MM.1S (cell line): Measurements from ENCODE around the gene NLK.

Experiments
- DNase-seq: peaks from one replicate; pipeline ENCODE4 v3.0.0-alpha.2; 2015
- H2AFZ ChIP-seq: fragments of 300-600 bp; sonication (generic); 2 replicates; pipeline ENCODE4 v1.6.0; 2016; ENCODE audit warnings: antibody characterized with exemption, low read length
- H3F3A ChIP-seq: fragments of 300-600 bp; sonication (generic); 2 replicates; pipeline ENCODE4 v1.6.1; 2016; ENCODE audit warnings: mild to moderate bottlenecking, antibody characterized with exemption, low read length, moderate library complexity, mixed read lengths; ENCODE audit not compliant: insufficient read depth
- H3K27ac ChIP-seq: fragments of 300-600 bp; sonication (generic); 2 replicates; pipeline ENCODE4 v1.5.1; 2016; ENCODE audit warnings: mild to moderate bottlenecking, low read length
- H3K27me3 ChIP-seq: fragments of 300-600 bp; sonication (generic); replicated peaks from 2 replicates; pipeline ENCODE4 v1.6.0; 2016; ENCODE audit warnings: low read length; ENCODE audit not compliant: insufficient read depth
- H3K36me3 ChIP-seq: fragments of 300-600 bp; sonication (generic); replicated peaks from 2 replicates; pipeline ENCODE4 v1.6.1; 2016; ENCODE audit warnings: mild to moderate bottlenecking, low read length, mixed read lengths; ENCODE audit not compliant: insufficient read depth
- H3K4me1 ChIP-seq: fragments of 300-600 bp; sonication (generic); 2 replicates; pipeline ENCODE4 v1.6.1; 2016; ENCODE audit warnings: low read length, mixed read lengths
- H3K4me2 ChIP-seq: fragments of 300-600 bp; sonication (generic); 2 replicates; pipeline ENCODE4 v1.6.0; 2016; ENCODE audit warnings: low read depth, low read length
- H3K4me3 ChIP-seq: fragments of 300-600 bp; sonication (generic); 2 replicates; pipeline ENCODE4 v1.5.1; 2016; ENCODE audit warnings: low read length, mixed read lengths
- H3K79me2 ChIP-seq: fragments of 300-600 bp; sonication (generic); 2 replicates; pipeline ENCODE4 v1.6.1; 2016; ENCODE audit warnings: mixed run types, low read length, mixed read lengths
- H3K9ac ChIP-seq: fragments of 300-600 bp; sonication (generic); 2 replicates; pipeline ENCODE4 v1.6.1; 2016; ENCODE audit warnings: low read length, mixed read lengths
- H3K9me2 ChIP-seq: fragments of 300-600 bp; sonication (generic); replicated peaks from 2 replicates; pipeline ENCODE4 v1.6.1; 2016; ENCODE audit warnings: mild to moderate bottlenecking, low read length, mixed read lengths; ENCODE audit not compliant: insufficient read depth
- H3K9me3 ChIP-seq: fragments of 300-600 bp; sonication (generic); replicated peaks from 2 replicates; pipeline ENCODE4 v1.6.1; 2016; ENCODE audit warnings: mild to moderate bottlenecking, low read length, mixed read lengths; ENCODE audit not compliant: insufficient read depth
- H4K20me1 ChIP-seq: fragments of 300-600 bp; sonication (generic); 2 replicates; pipeline ENCODE4 v1.6.1; 2016; ENCODE audit warnings: mild to moderate bottlenecking, low read length, moderate library complexity, mixed read lengths; ENCODE audit not compliant: insufficient read depth
- CTCF ChIP-seq: fragments of 300-600 bp; sonication (generic); IDR thresholded peaks from 2 replicates; pipeline ENCODE4 v1.5.1; 2016; ENCODE audit warnings: antibody characterized with exemption, low read length, mixed read lengths
- EZH2 ChIP-seq: fragments of 300-600 bp; sonication (generic); optimal IDR thresholded peaks from 2 replicates; pipeline ENCODE3; 2017; ENCODE audit warnings: low read depth, mild to moderate bottlenecking, antibody characterized with exemption, low read length, mixed read lengths
- EZH2phosphoT487 ChIP-seq: fragments of 300-600 bp; sonication (generic); IDR thresholded peaks from 2 replicates; pipeline ENCODE4 v1.6.1; 2018; ENCODE audit warnings: antibody characterized with exemption, low read length

Gene NLK

GRCh38 chr17:28196636-28197035, 154.2 kb downstream of the NLK start:
- TF ChIP-seq CTCF (no peak), EZH2 (no peak), EZH2phosphoT487 (no peak)
- H3K9me2 ChIP-seq, result no peaks in the 10 kb centered on the region
- no peak for DNase-seq
- H3K27me3 ChIP-seq, result no peaks in the 10 kb centered on the region
- no peak overlapping the region for H2AFZ ChIP-seq
- H3K9ac ChIP-seq, result no peak overlapping the region
- H3K36me3 ChIP-seq, result no peaks in the 10 kb centered on the region
- no peak overlapping the region for H3K4me2 ChIP-seq
- H4K20me1 ChIP-seq, result no peaks in the 10 kb centered on the region
- H3K27ac ChIP-seq, result no peak overlapping the region
- H3F3A ChIP-seq, result no peaks in the 10 kb centered on the region; the same call in 1 of the 2 replicates
- no peaks in the 10 kb centered on the region for H3K4me1 ChIP-seq
- H3K4me3 ChIP-seq, result no peak overlapping the region
- H3K79me2 ChIP-seq, result no peaks in the 10 kb centered on the region
- no peaks in the 10 kb centered on the region for H3K9me3 ChIP-seq

GRCh38 chr17:28199115-28199514, 156.6 kb downstream of the NLK start:
- Histone ChIP-seq H2AFZ (no peak overlapping the region), H4K20me1 (no peaks in the 10 kb centered on the region), H3K27me3 (no peaks in the 10 kb centered on the region), H3K79me2 (no peaks in the 10 kb centered on the region), H3F3A (no peaks in the 10 kb centered on the region; the same call in 1 of the 2 replicates), H3K9me3 (no peaks in the 10 kb centered on the region), H3K36me3 (no peaks in the 10 kb centered on the region), H3K4me3 (no peak overlapping the region), H3K4me1 (no peaks in the 10 kb centered on the region), H3K9ac (no peak overlapping the region), H3K4me2 (no peak overlapping the region), H3K27ac (no peak overlapping the region), H3K9me2 (no peaks in the 10 kb centered on the region)
- TF ChIP-seq EZH2, result no peak
- TF ChIP-seq EZH2phosphoT487, result no peak
- no peak for TF ChIP-seq CTCF
- no peak for DNase-seq

GRCh38 chr17:28199728-28200127, 157.3 kb downstream of the NLK start:
- Histone ChIP-seq H3K9me2 (no peaks in the 10 kb centered on the region), H3F3A (no peaks in the 10 kb centered on the region; the same call in 1 of the 2 replicates), H3K4me3 (no peak overlapping the region), H3K27ac (no peak overlapping the region), H3K27me3 (no peaks in the 10 kb centered on the region), H3K79me2 (no peaks in the 10 kb centered on the region), H3K9me3 (no peaks in the 10 kb centered on the region), H3K9ac (no peak overlapping the region), H3K4me2 (no peak overlapping the region), H3K4me1 (no peaks in the 10 kb centered on the region), H4K20me1 (no peaks in the 10 kb centered on the region), H3K36me3 (no peaks in the 10 kb centered on the region), H2AFZ (no peak overlapping the region)
- no peak for DNase-seq
- TF ChIP-seq CTCF (no peak), EZH2phosphoT487 (no peak)
